IMR-90 (cell line): ENCODE data around the gene CHST8. TPM values are rescaled to one million over a fixed set of nuclear protein-coding genes. Genes with fewer than 3 reads are reported as not detected.

Experiments used
- ATAC-seq: fragments of 200-7000 bp; cut with Tn5 transposase; 2 replicates; pipeline ENCODE4 v1.9.1; 2020; ENCODE audit warnings: low read depth, mild to moderate bottlenecking, moderate library complexity
- BruUV-seq: library from RNA; stranded (reverse); fragments of 400-500 nt; replicated peaks from 2 replicates; lab custom pipeline; 2021; lab: Mats Ljungman, UMichigan
- CTCF ChIA-PET: fragments of 300-600 bp; formaldehyde crosslinking; extraction: SDS; loops from one replicate; lab custom pipeline; 2021; ENCODE audit warnings: antibody characterized with exemption; lab: Yijun Ruan, JAX
- POLR2A ChIA-PET: fragments of 300-600 bp; sonication (Branson Sonifier 250); formaldehyde crosslinking; loops from one replicate; lab custom pipeline; 2022; ENCODE audit warnings: antibody characterized with exemption; ENCODE audit not compliant: unreplicated experiment; lab: Charles Lee
- DNase-seq: peaks from one replicate; pipeline ENCODE4 v3.0.0; 2013
- H2AFZ ChIP-seq: replicated peaks from 2 replicates; pipeline ENCODE3; 2013; ENCODE audit warnings: low read length, mild to moderate bottlenecking; ENCODE audit not compliant: poor library complexity
- H2AK5ac ChIP-seq: 2 replicates; pipeline ENCODE4 v1.6.1; 2013; ENCODE audit warnings: low read depth, low read length, inconsistent platforms
- H2AK9ac ChIP-seq: replicated peaks from 2 replicates; pipeline ENCODE3; 2013; ENCODE audit warnings: mild to moderate bottlenecking, low read depth, low read length, moderate library complexity; ENCODE audit not compliant: poor library complexity
- H2BK120ac ChIP-seq: 2 replicates; pipeline ENCODE4 v1.6.1; 2013; ENCODE audit warnings: low read depth, low read length, inconsistent platforms
- H2BK15ac ChIP-seq: 3 replicates; pipeline ENCODE4 v1.6.1; 2013; ENCODE audit warnings: low read depth, low read length, inconsistent platforms
- H2BK20ac ChIP-seq: 2 replicates; pipeline ENCODE4 v1.6.1; 2013; ENCODE audit warnings: low read depth, mild to moderate bottlenecking, inconsistent platforms, low read length, moderate library complexity
- H2BK5ac ChIP-seq: 2 replicates; pipeline ENCODE4 v1.6.1; 2013; ENCODE audit warnings: mild to moderate bottlenecking, low read depth, low read length, inconsistent platforms; ENCODE audit not compliant: poor library complexity, severe bottlenecking
- H3K14ac ChIP-seq: replicated peaks from 2 replicates; pipeline ENCODE4 v1.6.1; 2013; ENCODE audit warnings: low read depth, low read length, inconsistent platforms
- H3K18ac ChIP-seq: 2 replicates; pipeline ENCODE4 v1.6.1; 2013; ENCODE audit warnings: low read depth, low read length, control low read depth
- H3K23ac ChIP-seq: 2 replicates; pipeline ENCODE4 v1.6.1; 2013; ENCODE audit warnings: low read depth, low read length, inconsistent platforms
- H3K27ac ChIP-seq: 2 replicates; pipeline ENCODE4 v1.5.1; 2013; ENCODE audit warnings: mild to moderate bottlenecking, control low read depth, low read length; ENCODE audit not compliant: insufficient read depth
- H3K27me3 ChIP-seq: 2 replicates; pipeline ENCODE4 v1.6.1; 2013; ENCODE audit warnings: low read length; ENCODE audit not compliant: control insufficient read depth, insufficient read depth
- H3K36me3 ChIP-seq: 2 replicates; pipeline ENCODE4 v1.6.1; 2013; ENCODE audit warnings: low read length, mixed read lengths; ENCODE audit not compliant: control insufficient read depth, insufficient read depth
- H3K4ac ChIP-seq: 2 replicates; pipeline ENCODE4 v1.6.1; 2013; ENCODE audit warnings: low read depth, low read length, inconsistent platforms
- H3K4me1 ChIP-seq: 2 replicates; pipeline ENCODE4 v1.6.1; 2013; ENCODE audit warnings: low read length, mixed read lengths; ENCODE audit not compliant: control insufficient read depth, insufficient read depth
- H3K4me2 ChIP-seq: 2 replicates; pipeline ENCODE4 v1.6.1; 2013; ENCODE audit warnings: low read depth, mild to moderate bottlenecking, control low read depth, low read length, moderate library complexity
- H3K4me3 ChIP-seq: 2 replicates; pipeline ENCODE4 v1.5.1; 2013; ENCODE audit warnings: low read depth, mild to moderate bottlenecking, control low read depth, low read length, moderate library complexity; ENCODE audit not compliant: insufficient read depth
- H3K56ac ChIP-seq: 2 replicates; pipeline ENCODE4 v1.6.1; 2013; ENCODE audit warnings: low read length, inconsistent platforms; ENCODE audit not compliant: insufficient read depth; ENCODE audit errors: extremely low read depth
- H3K79me1 ChIP-seq, 2 experiments: 2 replicates each; pipeline ENCODE4 v1.6.1; 2013; ENCODE audit warnings: low read length in 2 of 2, inconsistent platforms in 1 of 2, low read depth in 1 of 2
- H3K9ac ChIP-seq: 2 replicates; pipeline ENCODE4 v1.6.1; 2013; ENCODE audit warnings: low read depth, low read length, control low read depth
- H3K9me1 ChIP-seq: 2 replicates; pipeline ENCODE4 v1.6.1; 2013; ENCODE audit warnings: low read length, inconsistent platforms; ENCODE audit not compliant: insufficient read depth
- H3K9me3 ChIP-seq: 2 replicates; pipeline ENCODE4 v1.6.1; 2013; ENCODE audit warnings: low read length; ENCODE audit not compliant: control insufficient read depth, insufficient read depth
- H4K20me1 ChIP-seq: 2 replicates; pipeline ENCODE4 v1.6.1; 2013; ENCODE audit warnings: low read length, inconsistent platforms; ENCODE audit not compliant: insufficient read depth
- H4K5ac ChIP-seq: 2 replicates; pipeline ENCODE4 v1.6.1; 2013; ENCODE audit warnings: mild to moderate bottlenecking, low read depth, low read length, control low read depth
- H4K8ac ChIP-seq, 2 experiments: 2 replicates each; pipeline ENCODE4 v1.6.1; 2013; ENCODE audit warnings: low read depth in 2 of 2, low read length in 2 of 2, control low read depth in 1 of 2, inconsistent platforms in 1 of 2
- H4K91ac ChIP-seq: 2 replicates; pipeline ENCODE4 v1.6.1; 2013; ENCODE audit warnings: low read depth, low read length, inconsistent platforms; ENCODE audit not compliant: insufficient read depth
- BHLHE40 ChIP-seq: fragments of 150-350 bp; IDR thresholded peaks from 2 replicates; pipeline ENCODE4 v1.6.1; 2016; ENCODE audit warnings: mild to moderate bottlenecking, low read depth, low read length
- CEBPB ChIP-seq: IDR thresholded peaks from 2 replicates; pipeline ENCODE4 v1.6.1; 2012; ENCODE audit warnings: low read depth, low read length, improper control_type of control experiment
- FOS ChIP-seq: fragments of 150-350 bp; IDR thresholded peaks from 2 replicates; pipeline ENCODE4 v1.6.1; 2016; ENCODE audit warnings: low read depth, low read length
- MAFK ChIP-seq: IDR thresholded peaks from 2 replicates; pipeline ENCODE4 v1.6.1; 2012; ENCODE audit warnings: low read depth, low read length, improper control_type of control experiment
- MAZ ChIP-seq: IDR thresholded peaks from 2 replicates; pipeline ENCODE4 v1.6.1; 2012; ENCODE audit warnings: low read depth, mild to moderate bottlenecking, low read length, improper control_type of control experiment, moderate library complexity, borderline replicate concordance
- MXI1 ChIP-seq: IDR thresholded peaks from 2 replicates; pipeline ENCODE4 v1.6.1; 2012; ENCODE audit warnings: low read depth, mild to moderate bottlenecking, low read length, moderate library complexity, borderline replicate concordance
- NFE2L2 ChIP-seq: fragments of 150-350 bp; IDR thresholded peaks from 2 replicates; pipeline ENCODE4 v1.6.1; 2016; ENCODE audit warnings: low read depth, mild to moderate bottlenecking, low read length
- POLR2A ChIP-seq: IDR thresholded peaks from 2 replicates; pipeline ENCODE4 v1.6.1; 2012; ENCODE audit warnings: mild to moderate bottlenecking, low read depth, low read length
- RAD21 ChIP-seq: IDR thresholded peaks from 2 replicates; pipeline ENCODE4 v1.6.1; 2012; ENCODE audit warnings: low read length, improper control_type of control experiment
- RFX5 ChIP-seq: IDR thresholded peaks from 2 replicates; pipeline ENCODE4 v1.8.0; 2012; ENCODE audit warnings: low read depth, mild to moderate bottlenecking, low read length, moderate library complexity
- SMC3 ChIP-seq: fragments of 150-350 bp; IDR thresholded peaks from 2 replicates; pipeline ENCODE4 v1.6.1; 2016; ENCODE audit warnings: low read depth, mild to moderate bottlenecking, antibody characterized with exemption, low read length, moderate library complexity
- WGBS, 2 experiments: methylation state at CpG; one replicate each; pipeline versions ENCODE4 v1.1.5 to v1.1.7; 2013; ENCODE audit warnings: missing lambda C conversion rate in 2 of 2; ENCODE audit not compliant: insufficient read length in 1 of 2; ENCODE audit errors: extremely low coverage in 2 of 2; 5-methylcytosine and 5-hydroxymethylcytosine counted together
- dilution Hi-C: fragments of 300-500 bp; cut with HindIII; formaldehyde crosslinking; loops from one replicate; pipeline ENCODE4 v1.14.3; 2018; ENCODE audit warnings: low sequenced_read_pairs; ENCODE audit not compliant: unreplicated experiment
- in situ Hi-C: fragments of 300-500 bp; cut with MboI; formaldehyde crosslinking; loops from 3 replicates; pipeline ENCODE4 v1.14.3; 2019; ENCODE audit warnings: low sequenced_read_pairs, inconsistent platforms, mixed read lengths
- intact Hi-C: fragments of 100-400 bp; cut with micrococcal nuclease; formaldehyde crosslinking; loops from 2 replicates; pipeline ENCODE4 v1.10.0; 2022
- polyA plus RNA-seq, 3 experiments: library from polyadenylated mRNA; depleted of rRNA; stranded (reverse); fragments of >200 nt; gene quantifications; 2 replicates each; pipeline ENCODE4 v1.2.3, GENCODE V29; 2012; ENCODE audit warnings: low replicate concordance in 1 of 3
- total RNA-seq: library from RNA; depleted of rRNA; stranded (reverse); fragments of >200 nt; gene quantifications from 2 replicates; pipeline ENCODE4 v1.2.3, GENCODE V29; 2012
- TF ChIP-seq, protein P1 (sequence below): conservative IDR thresholded peaks from 2 replicates; pipeline ENCODE4 v1.5.1; 2012; ENCODE audit warnings: mild to moderate bottlenecking, low read depth, low read length, improper control_type of control experiment
- TF ChIP-seq, protein P2 (sequence below): fragments of 150-350 bp; IDR thresholded peaks from 2 replicates; pipeline ENCODE4 v1.6.1; 2016; ENCODE audit warnings: low read depth, mild to moderate bottlenecking, low read length, moderate library complexity, borderline replicate concordance
- TF ChIP-seq, protein P3 (sequence below): fragments of 150-350 bp; IDR thresholded peaks from 2 replicates; pipeline ENCODE4 v1.6.1; 2017; ENCODE audit warnings: mild to moderate bottlenecking, antibody characterized with exemption, low read length, low read depth

The CHST8 gene
- total and polyA plus RNA-seq, 2 of the 4 experiments (the other 2 are of a cell fraction), result not detected

- in situ Hi-C loops, result no loop called here
- Histone ChIP-seq H3K27ac (no peak overlapping the region), H4K5ac (no peak overlapping the region), H3K4me3 (no peak overlapping the region), H2AK9ac (no peak overlapping the region), H3K18ac (no peak overlapping the region), H4K8ac (no peak overlapping the region), H3K9me1 (no peaks in the 10 kb centered on the region; the same call in 1 of the 2 replicates), H2BK5ac (no peak overlapping the region), H3K36me3 (no peaks in the 10 kb centered on the region), H2BK120ac (no peak overlapping the region), H2AK5ac (no peak overlapping the region), H3K23ac (no peak overlapping the region), H4K20me1 (no peaks in the 10 kb centered on the region), H3K9ac (no peak overlapping the region), H2BK20ac (no peak overlapping the region), H3K14ac (no peak overlapping the region), H3K56ac (no peak overlapping the region), H4K91ac (no peak overlapping the region), H3K4me2 (no peak overlapping the region), H3K27me3 (no peaks in the 10 kb centered on the region), H3K79me1 (no peaks in the 10 kb centered on the region), H3K4me1 (no peaks in the 10 kb centered on the region), H3K9me3 (no peaks in the 10 kb centered on the region), H2AFZ (no peak overlapping the region), H3K4ac (no peak overlapping the region), H2BK15ac (no peak overlapping the region)
- ATAC-seq (no peak), DNase-seq (no peak)
- TF ChIP-seq RFX5, result no peak
- TF ChIP-seq POLR2A, result no peak
- TF ChIP-seq MXI1, result no peak
- TF ChIP-seq FOS, result no peak
- no peak for TF ChIP-seq SMC3
- TF ChIP-seq, protein P1, sequence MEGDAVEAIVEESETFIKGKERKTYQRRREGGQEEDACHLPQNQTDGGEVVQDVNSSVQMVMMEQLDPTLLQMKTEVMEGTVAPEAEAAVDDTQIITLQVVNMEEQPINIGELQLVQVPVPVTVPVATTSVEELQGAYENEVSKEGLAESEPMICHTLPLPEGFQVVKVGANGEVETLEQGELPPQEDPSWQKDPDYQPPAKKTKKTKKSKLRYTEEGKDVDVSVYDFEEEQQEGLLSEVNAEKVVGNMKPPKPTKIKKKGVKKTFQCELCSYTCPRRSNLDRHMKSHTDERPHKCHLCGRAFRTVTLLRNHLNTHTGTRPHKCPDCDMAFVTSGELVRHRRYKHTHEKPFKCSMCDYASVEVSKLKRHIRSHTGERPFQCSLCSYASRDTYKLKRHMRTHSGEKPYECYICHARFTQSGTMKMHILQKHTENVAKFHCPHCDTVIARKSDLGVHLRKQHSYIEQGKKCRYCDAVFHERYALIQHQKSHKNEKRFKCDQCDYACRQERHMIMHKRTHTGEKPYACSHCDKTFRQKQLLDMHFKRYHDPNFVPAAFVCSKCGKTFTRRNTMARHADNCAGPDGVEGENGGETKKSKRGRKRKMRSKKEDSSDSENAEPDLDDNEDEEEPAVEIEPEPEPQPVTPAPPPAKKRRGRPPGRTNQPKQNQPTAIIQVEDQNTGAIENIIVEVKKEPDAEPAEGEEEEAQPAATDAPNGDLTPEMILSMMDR, result no peak
- no peak for TF ChIP-seq MAFK
- TF ChIP-seq, protein P2, sequence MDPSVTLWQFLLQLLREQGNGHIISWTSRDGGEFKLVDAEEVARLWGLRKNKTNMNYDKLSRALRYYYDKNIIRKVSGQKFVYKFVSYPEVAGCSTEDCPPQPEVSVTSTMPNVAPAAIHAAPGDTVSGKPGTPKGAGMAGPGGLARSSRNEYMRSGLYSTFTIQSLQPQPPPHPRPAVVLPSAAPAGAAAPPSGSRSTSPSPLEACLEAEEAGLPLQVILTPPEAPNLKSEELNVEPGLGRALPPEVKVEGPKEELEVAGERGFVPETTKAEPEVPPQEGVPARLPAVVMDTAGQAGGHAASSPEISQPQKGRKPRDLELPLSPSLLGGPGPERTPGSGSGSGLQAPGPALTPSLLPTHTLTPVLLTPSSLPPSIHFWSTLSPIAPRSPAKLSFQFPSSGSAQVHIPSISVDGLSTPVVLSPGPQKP, result no peak
- no peak for TF ChIP-seq RAD21
- no peak for TF ChIP-seq NFE2L2
- no peak for TF ChIP-seq BHLHE40
- no peak for TF ChIP-seq CEBPB
- TF ChIP-seq MAZ, result no peak
- TF ChIP-seq, protein P3, sequence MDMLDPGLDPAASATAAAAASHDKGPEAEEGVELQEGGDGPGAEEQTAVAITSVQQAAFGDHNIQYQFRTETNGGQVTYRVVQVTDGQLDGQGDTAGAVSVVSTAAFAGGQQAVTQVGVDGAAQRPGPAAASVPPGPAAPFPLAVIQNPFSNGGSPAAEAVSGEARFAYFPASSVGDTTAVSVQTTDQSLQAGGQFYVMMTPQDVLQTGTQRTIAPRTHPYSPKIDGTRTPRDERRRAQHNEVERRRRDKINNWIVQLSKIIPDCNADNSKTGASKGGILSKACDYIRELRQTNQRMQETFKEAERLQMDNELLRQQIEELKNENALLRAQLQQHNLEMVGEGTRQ, result no peak
- 71% methylated on average over 1 of the region's 11 CpGs; no CpG with 5 or more reads in 1 of the 2 experiments for WGBS, 2 experiments
- ChIA-PET POLR2A (no interaction called here), CTCF (interaction anchor here (0.5 kb wide), 1 partner anchor 935 kb away, joined by 4 read pairs; no protein-coding TSS in a partner anchor)
- dilution Hi-C loops, result no loop called here
- intact Hi-C loops, result no loop called here
- no TSS peak for BruUV-seq
These were observed 100.9 kb downstream of the CHST8 start for GRCh38 chr19:33722456-33723239.
